SK-N-SH (cell line): ENCODE results near the gene CUBN. TPM values are rescaled to one million over a fixed set of nuclear protein-coding genes. Genes with fewer than 3 reads are reported as not detected.

Experiments
- CTCF ChIA-PET: fragments of 300-600, 350-600 bp; formaldehyde crosslinking; extraction: SDS; loops from one replicate; lab custom pipeline; 2021; lab: Yijun Ruan, JAX
- POLR2A ChIA-PET: fragments of 350-600 bp; sonication (Branson Sonifier 250); formaldehyde crosslinking; extraction: SDS; loops from one replicate; lab custom pipeline; 2020; ENCODE audit warnings: antibody characterized with exemption, inconsistent platforms; lab: Yijun Ruan, JAX
- DNase-seq: peaks from one replicate; pipeline ENCODE4 v3.0.0; 2012
- H2AFZ ChIP-seq: fragments of 200-600 bp; sonication (generic); 2 replicates; pipeline ENCODE4 v1.8.1; 2016; ENCODE audit warnings: antibody characterized with exemption, mild to moderate bottlenecking, low read depth
- H3F3A ChIP-seq: fragments of 200-600 bp; sonication (generic); replicated peaks from 2 replicates; pipeline ENCODE3; 2016; ENCODE audit warnings: antibody characterized with exemption, mild to moderate bottlenecking; ENCODE audit not compliant: insufficient read depth
- H3K27ac ChIP-seq, 2 experiments: fragments of 200-500 bp in 1 of 2; fragments of 200-600 bp in 1 of 2; sonication (Bioruptor generic) in 1 of 2; sonication (generic), shearing (Covaris generic) in 1 of 2; 2 replicates each; pipeline versions ENCODE4 v1.5.1 to v1.6.1; 2014 to 2016; ENCODE audit warnings: low read depth in 2 of 2, inconsistent platforms in 1 of 2, low read length in 1 of 2, mild to moderate bottlenecking in 1 of 2, mixed read lengths in 1 of 2
- H3K27me3 ChIP-seq: fragments of 200-600 bp; sonication (generic), shearing (Covaris generic); 2 replicates; pipeline ENCODE4 v1.6.1; 2016; ENCODE audit warnings: mixed run types; ENCODE audit not compliant: insufficient read depth
- H3K36me3 ChIP-seq, 2 experiments: fragments of 200-500 bp in 1 of 2; fragments of 200-600 bp in 1 of 2; sonication (Bioruptor generic) in 1 of 2; sonication (generic) in 1 of 2; replicated peaks in 1 of 2; 2 replicates each; pipeline versions ENCODE3 to v1.5.1; 2014 to 2016; ENCODE audit warnings: low read length in 1 of 2, mild to moderate bottlenecking in 1 of 2; ENCODE audit not compliant: insufficient read depth in 2 of 2, control insufficient read depth in 1 of 2
- H3K4me1 ChIP-seq, 2 experiments: fragments of 200-500 bp in 1 of 2; fragments of 200-600 bp in 1 of 2; sonication (Bioruptor generic) in 1 of 2; sonication (generic), shearing (Covaris generic) in 1 of 2; 2 replicates each; pipeline versions ENCODE4 v1.5.1 to v1.6.1; 2014 to 2016; ENCODE audit warnings: low read depth in 1 of 2, low read length in 1 of 2, mixed run types in 1 of 2; ENCODE audit not compliant: insufficient read depth in 2 of 2, control insufficient read depth in 1 of 2
- H3K4me2 ChIP-seq: fragments of 200-600 bp; sonication (generic), shearing (Covaris generic); 2 replicates; pipeline ENCODE4 v1.6.1; 2017; ENCODE audit warnings: mixed run types
- H3K4me3 ChIP-seq, 2 experiments: fragments of 200-500 bp in 1 of 2; fragments of 200-600 bp in 1 of 2; sonication (Bioruptor generic) in 1 of 2; sonication (generic), shearing (Covaris generic) in 1 of 2; 2 replicates each; pipeline versions ENCODE4 v1.5.1 to v1.8.1; 2014 to 2016; ENCODE audit warnings: low read depth in 2 of 2, inconsistent platforms in 1 of 2, low read length in 1 of 2, mild to moderate bottlenecking in 1 of 2, mixed read lengths in 1 of 2, moderate library complexity in 1 of 2
- H3K79me2 ChIP-seq: fragments of 200-600 bp; sonication (generic); 2 replicates; pipeline ENCODE4 v1.8.1; 2017; ENCODE audit warnings: mild to moderate bottlenecking; ENCODE audit not compliant: insufficient read depth
- H3K9ac ChIP-seq: fragments of 200-600 bp; sonication (generic); 2 replicates; pipeline ENCODE4 v1.6.1; 2017; ENCODE audit warnings: mixed run types
- H3K9me2 ChIP-seq: fragments of 200-600 bp; sonication (generic); 2 replicates; pipeline ENCODE4 v1.6.1; 2017; ENCODE audit warnings: mixed run types
- H3K9me3 ChIP-seq: fragments of 200-600 bp; sonication (generic); 2 replicates; pipeline ENCODE4 v1.6.1; 2017; ENCODE audit warnings: mixed run types, mild to moderate bottlenecking, moderate library complexity
- H4K20me1 ChIP-seq: fragments of 200-600 bp; sonication (generic); 2 replicates; pipeline ENCODE4 v1.6.1; 2017; ENCODE audit warnings: mild to moderate bottlenecking, mixed run types; ENCODE audit not compliant: insufficient read depth
- ELF1 ChIP-seq: IDR thresholded peaks from 2 replicates; pipeline ENCODE4 v1.4.0; 2012
- EP300 ChIP-seq, 2 experiments: IDR thresholded peaks; 2 replicates each; pipeline versions ENCODE4 v1.4.0 to v1.6.1; 2012; ENCODE audit warnings: borderline replicate concordance in 1 of 2, low read depth in 1 of 2, low read length in 1 of 2
- EZH2phosphoT487 ChIP-seq: fragments of 200-600 bp; sonication (generic); IDR thresholded peaks from 2 replicates; pipeline ENCODE4 v1.6.1; 2017; ENCODE audit warnings: low read depth, mixed run types, mild to moderate bottlenecking, antibody characterized with exemption, moderate library complexity, borderline replicate concordance
- FOSL2 ChIP-seq: IDR thresholded peaks from 2 replicates; pipeline ENCODE4 v1.4.0; 2012; ENCODE audit warnings: low read depth, mild to moderate bottlenecking, moderate library complexity, borderline replicate concordance
- FOXJ3 ChIP-seq: sonication (generic); formaldehyde crosslinking; IDR thresholded peaks from 2 replicates; pipeline ENCODE4 v1.5.1; 2020; ENCODE audit warnings: mild to moderate bottlenecking, missing genetic modification reagents
- GATA2 ChIP-seq: sonication (generic); formaldehyde crosslinking; IDR thresholded peaks from 2 replicates; pipeline ENCODE4 v1.5.0; 2020; ENCODE audit warnings: mild to moderate bottlenecking, missing genetic modification reagents
- JUND ChIP-seq: IDR thresholded peaks from 2 replicates; pipeline ENCODE4 v1.4.0; 2012
- MAX ChIP-seq: IDR thresholded peaks from 2 replicates; pipeline ENCODE4 v1.4.0; 2012; ENCODE audit warnings: low read depth
- MXI1 ChIP-seq: IDR thresholded peaks from 2 replicates; pipeline ENCODE4 v1.6.1; 2012; ENCODE audit warnings: mild to moderate bottlenecking, low read depth, low read length, improper control_type of control experiment
- NFIC ChIP-seq: IDR thresholded peaks from 2 replicates; pipeline ENCODE4 v1.4.0; 2012; ENCODE audit warnings: borderline replicate concordance
- NRF1 ChIP-seq: IDR thresholded peaks from 2 replicates; pipeline ENCODE4 v1.6.1; 2012; ENCODE audit warnings: low read depth, mild to moderate bottlenecking, low read length
- PBX3 ChIP-seq: IDR thresholded peaks from 2 replicates; pipeline ENCODE4; 2012
- POLR2AphosphoS5 ChIP-seq: IDR thresholded peaks from 2 replicates; pipeline ENCODE4 v1.6.1; 2012; ENCODE audit warnings: low read depth, low read length
- RAD21 ChIP-seq: IDR thresholded peaks from 2 replicates; pipeline ENCODE4 v1.6.1; 2012; ENCODE audit warnings: mild to moderate bottlenecking, low read length
- SIN3A ChIP-seq: IDR thresholded peaks from 2 replicates; pipeline ENCODE4 v1.6.1; 2012; ENCODE audit warnings: low read depth, mild to moderate bottlenecking, low read length, moderate library complexity, borderline replicate concordance
- SMC3 ChIP-seq: IDR thresholded peaks from 2 replicates; pipeline ENCODE4 v1.6.1; 2012; ENCODE audit warnings: low read depth, low read length, improper control_type of control experiment
- TAF1 ChIP-seq: IDR thresholded peaks from 2 replicates; pipeline ENCODE4 v1.6.1; 2012; ENCODE audit warnings: low read depth, mild to moderate bottlenecking, low read length, moderate library complexity, borderline replicate concordance
- TCF12 ChIP-seq: IDR thresholded peaks from 2 replicates; pipeline ENCODE4 v1.4.0; 2012
- TEAD4 ChIP-seq: IDR thresholded peaks from 2 replicates; pipeline ENCODE4 v1.4.0; 2012; ENCODE audit warnings: mild to moderate bottlenecking, borderline replicate concordance; ENCODE audit not compliant: insufficient read depth
- YY1 ChIP-seq: IDR thresholded peaks from 2 replicates; pipeline ENCODE4 v1.4.0; 2012; ENCODE audit warnings: low read depth, mild to moderate bottlenecking
- WGBS: methylation state at CpG from one replicate; pipeline ENCODE4 v1.1.6; 2017; ENCODE audit warnings: low lambda C conversion rate; 5-methylcytosine and 5-hydroxymethylcytosine counted together
- polyA plus RNA-seq, 3 experiments: library from polyadenylated mRNA; depleted of rRNA; stranded (reverse); fragments of >200 nt; gene quantifications; 2 replicates each; pipeline ENCODE4 v1.2.3, GENCODE V29; 2012
- TF ChIP-seq, protein P1 (sequence below): fragments of 200-600 bp; sonication (generic); IDR thresholded peaks from 2 replicates; pipeline ENCODE4 v1.6.1; 2017; ENCODE audit warnings: antibody characterized with exemption, mild to moderate bottlenecking, moderate library complexity
- TF ChIP-seq, protein P2 (sequence below): fragments of 150-350 bp; IDR thresholded peaks from 2 replicates; pipeline ENCODE4 v1.6.1; 2016; ENCODE audit warnings: mild to moderate bottlenecking, low read depth, low read length
- TF ChIP-seq, protein P3 (sequence below): IDR thresholded peaks from 2 replicates; pipeline ENCODE4 v1.4.0; 2012; ENCODE audit warnings: low read depth, borderline replicate concordance

The CUBN gene
- polyA plus RNA-seq, 1 of the 3 experiments (the other 2 are of a cell fraction), result 2.4 TPM

- TF ChIP-seq, protein P1, sequence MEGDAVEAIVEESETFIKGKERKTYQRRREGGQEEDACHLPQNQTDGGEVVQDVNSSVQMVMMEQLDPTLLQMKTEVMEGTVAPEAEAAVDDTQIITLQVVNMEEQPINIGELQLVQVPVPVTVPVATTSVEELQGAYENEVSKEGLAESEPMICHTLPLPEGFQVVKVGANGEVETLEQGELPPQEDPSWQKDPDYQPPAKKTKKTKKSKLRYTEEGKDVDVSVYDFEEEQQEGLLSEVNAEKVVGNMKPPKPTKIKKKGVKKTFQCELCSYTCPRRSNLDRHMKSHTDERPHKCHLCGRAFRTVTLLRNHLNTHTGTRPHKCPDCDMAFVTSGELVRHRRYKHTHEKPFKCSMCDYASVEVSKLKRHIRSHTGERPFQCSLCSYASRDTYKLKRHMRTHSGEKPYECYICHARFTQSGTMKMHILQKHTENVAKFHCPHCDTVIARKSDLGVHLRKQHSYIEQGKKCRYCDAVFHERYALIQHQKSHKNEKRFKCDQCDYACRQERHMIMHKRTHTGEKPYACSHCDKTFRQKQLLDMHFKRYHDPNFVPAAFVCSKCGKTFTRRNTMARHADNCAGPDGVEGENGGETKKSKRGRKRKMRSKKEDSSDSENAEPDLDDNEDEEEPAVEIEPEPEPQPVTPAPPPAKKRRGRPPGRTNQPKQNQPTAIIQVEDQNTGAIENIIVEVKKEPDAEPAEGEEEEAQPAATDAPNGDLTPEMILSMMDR, result no peak
- TF ChIP-seq YY1 (no peak), TCF12 (peak; percentile 89), SMC3 (no peak), EZH2phosphoT487 (no peak), FOSL2 (peak; percentile 87), MAX (peak; percentile 54), SIN3A (no peak), NFIC (peak; percentile 64), TAF1 (no peak), MXI1 (no peak), NRF1 (no peak), ELF1 (peak; percentile 21; the same call in 1 of the 2 replicates), EP300 (IDR thresholded peaks at IDR 0.05; ENCODE audit: borderline replicate concordance in 1 of 2, low read depth in 1 of 2, low read length in 1 of 2) (peak in 1 of 2 experiments; percentile 84; a peak in 1 of 4 replicates), JUND (peak; percentile 85), FOXJ3 (no peak)
- TF ChIP-seq, protein P2, sequence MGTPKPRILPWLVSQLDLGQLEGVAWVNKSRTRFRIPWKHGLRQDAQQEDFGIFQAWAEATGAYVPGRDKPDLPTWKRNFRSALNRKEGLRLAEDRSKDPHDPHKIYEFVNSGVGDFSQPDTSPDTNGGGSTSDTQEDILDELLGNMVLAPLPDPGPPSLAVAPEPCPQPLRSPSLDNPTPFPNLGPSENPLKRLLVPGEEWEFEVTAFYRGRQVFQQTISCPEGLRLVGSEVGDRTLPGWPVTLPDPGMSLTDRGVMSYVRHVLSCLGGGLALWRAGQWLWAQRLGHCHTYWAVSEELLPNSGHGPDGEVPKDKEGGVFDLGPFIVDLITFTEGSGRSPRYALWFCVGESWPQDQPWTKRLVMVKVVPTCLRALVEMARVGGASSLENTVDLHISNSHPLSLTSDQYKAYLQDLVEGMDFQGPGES, result no peak
- TF ChIP-seq, protein P3, sequence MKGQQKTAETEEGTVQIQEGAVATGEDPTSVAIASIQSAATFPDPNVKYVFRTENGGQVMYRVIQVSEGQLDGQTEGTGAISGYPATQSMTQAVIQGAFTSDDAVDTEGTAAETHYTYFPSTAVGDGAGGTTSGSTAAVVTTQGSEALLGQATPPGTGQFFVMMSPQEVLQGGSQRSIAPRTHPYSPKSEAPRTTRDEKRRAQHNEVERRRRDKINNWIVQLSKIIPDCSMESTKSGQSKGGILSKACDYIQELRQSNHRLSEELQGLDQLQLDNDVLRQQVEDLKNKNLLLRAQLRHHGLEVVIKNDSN, result no peak
- TF ChIP-seq, all 33 proteins: peak for 15
Observed at GRCh38 chr10:17062955-17063484, 66.6 kb downstream of the CUBN start (continued).

- WGBS, result 20% methylated on average over 2 of the region's 2 CpGs
- H4K20me1 ChIP-seq, result no peaks in the 10 kb centered on the region
- no peaks in the 10 kb centered on the region for H3K9me2 ChIP-seq
- H3F3A ChIP-seq, result peaks cover 83% of the 10 kb centered on the region
- no peak for DNase-seq
- ChIA-PET CTCF (no interaction called here), POLR2A (no interaction called here)
- H2AFZ ChIP-seq, result no peak overlapping the region
- no peaks in the 10 kb centered on the region for H3K36me3 ChIP-seq
- H3K27me3 ChIP-seq, result no peaks in the 10 kb centered on the region
- peaks cover 7 to 75% of the 10 kb centered on the region in 2 experiments for H3K4me1 ChIP-seq
- H3K79me2 ChIP-seq, result peaks cover 8% of the 10 kb centered on the region
- peak overlapping the region; percentile 84 for H3K9ac ChIP-seq
- H3K4me3 ChIP-seq, result peak overlapping the region in 1 of 2 experiments; percentile 24; a peak in 1 of 4 replicates
- peak overlapping the region; percentile 87 to 98 for H3K27ac ChIP-seq
- H3K9me3 ChIP-seq, result no peaks in the 10 kb centered on the region
- H3K4me2 ChIP-seq, result peak overlapping the region; percentile 76
- TF ChIP-seq EP300 (IDR thresholded peaks at IDR 0.05; ENCODE audit: borderline replicate concordance in 1 of 2, low read depth in 1 of 2, low read length in 1 of 2), result peak in 1 of 2 experiments; percentile 80; a peak in 1 of 4 replicates
- no peak for TF ChIP-seq RAD21
- TF ChIP-seq GATA2 (CRISPR knock-in tag), result no peak
- TF ChIP-seq, protein P3, result 0 out of 2 replicates have a peak, but pooled peaks have one; percentile 8
- TF ChIP-seq TEAD4, result peak; percentile 60; the same call in 1 of the 2 replicates
- TF ChIP-seq POLR2AphosphoS5, result peak; percentile 9; the same call in 1 of the 2 replicates
- TF ChIP-seq ELF1, result 0 out of 2 replicates have a peak, but pooled peaks have one; percentile 12
- peak; percentile 83 for TF ChIP-seq MAX
- peak; percentile 94 for TF ChIP-seq TCF12
- TF ChIP-seq, protein P1, result no peak
- TF ChIP-seq PBX3, result peak; percentile 73
Observed at GRCh38 chr10:17062493-17062892, 67.1 kb downstream of the CUBN start.
